HG03565 (cell line): Measurements from ENCODE around the gene CPNE9.

Source experiments
- ATAC-seq: cut with Tn5 transposase; IDR thresholded peaks from one replicate; pipeline ENCODE4 v1.9.1; 2021; ENCODE audit warnings: mild to moderate bottlenecking, moderate library complexity; ENCODE audit not compliant: unreplicated experiment

CPNE9 gene

DNA sequence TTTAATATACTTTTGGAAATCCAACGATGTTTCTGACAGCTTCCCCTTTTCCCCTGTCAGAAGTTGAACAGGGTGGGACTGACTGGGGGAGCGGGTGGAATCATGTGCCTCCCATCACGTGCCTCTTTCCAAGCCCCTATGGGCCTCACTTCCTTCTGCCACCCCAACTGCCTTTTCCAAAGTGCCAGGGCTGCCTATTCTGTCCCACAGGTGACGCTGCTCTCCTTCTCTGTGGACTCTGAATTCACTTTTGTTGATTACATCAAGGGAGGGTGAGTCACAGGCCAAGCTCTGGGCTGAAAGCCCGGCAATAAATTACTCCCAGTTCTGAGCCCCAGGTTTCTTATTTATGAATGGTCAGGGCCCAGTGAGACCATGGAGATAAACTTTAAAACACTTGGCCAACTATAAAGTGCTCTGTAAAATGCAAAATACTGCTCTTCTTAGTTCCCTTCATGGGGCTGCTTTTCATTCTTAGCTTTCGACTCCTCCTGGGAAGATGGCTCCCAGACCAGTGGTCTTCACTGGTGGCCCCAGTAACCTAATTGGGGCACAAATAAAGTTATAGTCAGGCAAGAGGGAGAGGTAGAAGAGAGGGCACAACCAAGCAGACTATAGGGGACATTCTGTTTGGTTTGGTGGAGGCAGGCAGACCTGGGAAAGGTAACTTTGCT lies 12.3 kb downstream of the CPNE9 start:
- ATAC-seq: no peak

DNA sequence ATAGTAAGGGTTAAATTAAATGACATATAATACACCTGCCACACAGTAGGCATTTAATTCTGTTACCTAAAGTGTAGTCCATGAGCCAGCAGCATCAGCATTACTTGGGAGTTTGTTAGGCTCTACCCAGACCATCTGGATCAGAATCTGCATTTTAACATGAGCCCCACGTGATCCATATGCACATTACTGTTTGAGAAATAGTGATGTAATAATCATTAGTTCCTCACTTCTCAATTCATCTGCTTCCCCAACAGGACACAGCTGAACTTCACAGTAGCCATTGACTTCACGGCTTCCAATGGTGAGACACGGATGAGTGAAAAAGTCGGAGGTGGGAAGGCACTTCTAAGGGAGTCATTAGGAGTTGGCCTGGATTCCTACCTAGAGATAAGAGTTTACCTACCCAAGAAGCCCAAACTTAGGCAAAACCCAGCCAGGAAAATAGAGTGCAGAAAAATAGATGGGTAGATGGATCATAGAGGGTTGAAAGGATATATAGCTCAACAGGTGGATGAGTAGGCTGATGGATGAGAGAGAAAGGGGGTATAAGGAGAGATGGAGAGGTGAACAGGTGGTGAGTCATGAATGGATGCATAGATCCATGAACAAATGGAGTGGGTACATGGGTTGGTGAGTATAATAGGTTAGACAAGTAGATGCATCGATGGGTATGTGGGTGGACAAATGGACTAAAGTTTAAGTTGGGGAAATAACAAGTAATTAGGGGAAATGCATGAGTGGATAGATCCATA lies 13.3 kb downstream of the CPNE9 start:
- ATAC-seq: no peak

DNA sequence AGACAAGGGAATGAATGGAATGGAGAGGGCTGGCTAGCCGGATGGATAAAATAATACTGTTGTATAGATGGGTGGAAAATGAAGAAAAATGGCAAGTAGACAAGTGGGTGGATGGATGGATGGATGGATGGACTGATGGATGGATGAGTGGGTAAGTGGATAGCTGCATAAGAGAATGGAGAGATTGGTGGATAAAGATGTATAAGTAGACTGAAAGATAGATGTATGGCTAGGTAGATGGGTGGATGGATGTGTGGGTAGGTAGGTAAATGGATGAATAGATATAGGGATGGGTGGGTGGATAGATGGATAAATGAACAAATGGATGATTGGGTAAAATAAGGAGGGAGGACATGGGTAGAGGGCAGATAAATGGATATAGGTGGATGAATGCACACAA lies 13.9 kb downstream of the CPNE9 start:
- no peak for ATAC-seq

DNA sequence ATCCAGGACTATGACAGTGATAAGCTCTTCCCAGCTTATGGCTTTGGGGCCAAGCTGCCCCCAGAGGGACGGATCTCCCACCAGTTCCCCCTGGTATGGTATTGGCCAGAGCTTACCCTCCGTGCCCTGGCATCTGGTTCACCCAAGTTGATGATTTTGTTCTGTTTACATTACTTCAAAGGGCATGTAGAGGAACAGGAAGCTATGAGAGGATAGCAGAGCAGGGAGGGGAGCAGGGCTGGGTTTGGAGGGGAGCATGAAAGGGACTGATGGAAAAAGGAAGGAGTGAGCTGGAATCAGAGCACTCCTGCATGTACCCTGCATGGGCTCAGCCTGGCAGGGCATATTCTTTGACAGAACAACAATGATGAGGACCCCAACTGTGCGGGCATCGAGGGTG lies 14.5 kb downstream of the CPNE9 start:
- no peak for ATAC-seq

DNA sequence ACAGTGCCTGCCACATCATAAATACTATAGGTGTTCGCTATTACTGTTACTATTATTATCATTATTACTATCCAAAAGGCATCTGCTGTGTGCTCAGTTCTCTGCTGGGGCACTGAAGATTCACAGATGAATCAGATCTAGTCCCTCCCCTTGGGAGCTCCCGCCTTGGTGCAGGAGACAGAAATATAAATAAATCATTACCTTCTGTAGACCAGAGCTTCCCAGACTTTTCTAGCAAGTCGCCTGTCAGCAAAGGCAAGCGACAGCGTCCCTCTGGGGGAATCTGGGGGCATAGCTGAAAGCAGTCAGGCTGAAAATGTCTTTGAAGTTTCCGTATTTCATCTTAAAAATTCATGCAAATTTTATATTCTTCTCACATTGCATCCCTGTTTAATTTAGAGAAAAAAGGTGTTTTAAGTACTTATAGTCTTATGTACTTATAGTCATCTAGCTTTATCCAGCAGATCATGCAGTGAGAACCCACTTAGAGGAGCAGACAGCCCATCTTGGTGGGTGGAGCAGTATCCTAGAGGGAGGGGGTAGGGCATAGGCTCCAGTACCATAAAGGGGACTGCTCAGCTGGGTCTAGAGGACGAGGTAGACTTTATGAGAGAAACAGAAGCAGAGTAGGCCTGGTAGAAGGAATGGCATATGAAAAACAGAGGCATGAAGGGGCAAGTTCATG lies 17.5 kb downstream of the CPNE9 start:
- ATAC-seq: no peak

DNA sequence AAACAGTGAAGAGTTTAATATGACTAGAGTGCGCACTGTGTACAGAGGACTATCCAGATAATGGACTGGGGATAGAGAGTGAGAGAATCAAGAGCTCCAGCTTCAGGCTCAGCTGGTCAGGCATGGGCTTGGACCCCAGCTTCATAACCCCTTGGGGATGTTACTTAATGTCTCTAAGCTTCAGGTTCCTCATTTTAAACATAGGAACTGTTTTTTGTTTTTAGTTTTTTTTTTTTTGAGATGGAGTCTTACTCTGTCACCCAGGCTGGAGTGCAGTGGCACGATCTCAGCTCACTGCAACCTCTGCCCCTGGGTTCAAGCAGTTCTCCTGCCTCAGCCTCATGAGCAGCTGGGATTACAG lies 18.0 kb downstream of the CPNE9 start:
- ATAC-seq: no peak

DNA sequence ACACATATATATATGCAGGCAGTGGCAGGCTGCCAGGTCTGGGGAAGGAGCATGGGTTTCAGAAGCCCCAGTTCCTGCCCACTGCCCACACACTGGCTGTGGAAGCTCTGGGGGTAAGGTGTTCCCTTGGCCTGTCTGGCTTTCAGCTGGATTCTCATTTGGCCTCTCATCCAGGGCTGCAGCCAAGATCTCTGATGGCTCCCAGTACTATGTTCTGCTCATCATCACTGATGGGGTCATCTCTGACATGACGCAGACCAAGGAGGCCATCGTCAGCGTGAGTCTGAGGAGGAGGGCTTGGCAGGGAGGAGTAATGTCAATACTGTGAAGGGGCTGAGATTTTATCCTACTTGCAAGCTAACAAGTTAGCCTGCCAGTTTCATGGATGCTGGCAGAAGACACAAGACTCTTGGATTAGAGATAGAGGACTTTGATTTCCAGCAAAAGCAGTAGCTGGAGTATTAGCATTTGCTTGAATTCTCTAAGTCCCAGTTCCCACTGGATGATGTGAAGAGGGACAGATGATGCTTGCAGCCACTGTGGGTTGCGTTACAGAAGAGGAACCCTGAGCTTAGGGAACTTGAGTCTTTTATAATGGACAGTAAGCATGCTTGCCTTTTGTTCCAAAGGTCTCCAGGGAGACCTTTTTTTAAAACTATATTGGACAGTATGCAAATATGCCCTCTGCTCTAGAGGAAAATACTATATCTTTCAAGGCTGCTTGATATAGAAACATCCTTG lies 22.3 kb downstream of the CPNE9 start:
- no peak for ATAC-seq

DNA sequence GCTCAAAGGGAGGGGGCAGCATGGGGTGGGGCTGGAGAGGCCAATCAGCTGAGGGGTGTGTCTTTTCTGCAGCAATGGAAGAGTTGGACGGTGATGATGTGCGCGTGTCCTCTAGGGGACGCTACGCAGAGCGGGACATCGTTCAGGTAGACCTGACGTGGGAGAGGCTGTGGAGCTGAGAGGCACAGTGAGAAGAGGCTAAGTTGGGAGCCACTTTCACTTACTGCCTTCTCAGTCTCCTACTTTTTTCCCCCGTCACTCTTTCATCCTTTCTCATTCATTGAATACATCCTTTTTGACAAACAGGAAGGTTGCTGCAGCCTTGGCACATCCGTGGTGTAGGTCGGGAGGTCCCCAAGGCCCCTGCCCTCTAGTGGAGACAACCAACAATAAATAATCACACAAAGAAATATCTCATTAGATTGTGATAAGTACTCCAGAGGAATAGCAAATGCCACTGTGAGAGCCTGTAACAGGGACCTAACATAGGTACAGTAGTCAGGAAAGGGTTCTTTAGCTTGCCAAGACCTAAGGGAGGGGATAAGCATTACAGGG lies 23.5 kb downstream of the CPNE9 start:
- no peak for ATAC-seq

DNA sequence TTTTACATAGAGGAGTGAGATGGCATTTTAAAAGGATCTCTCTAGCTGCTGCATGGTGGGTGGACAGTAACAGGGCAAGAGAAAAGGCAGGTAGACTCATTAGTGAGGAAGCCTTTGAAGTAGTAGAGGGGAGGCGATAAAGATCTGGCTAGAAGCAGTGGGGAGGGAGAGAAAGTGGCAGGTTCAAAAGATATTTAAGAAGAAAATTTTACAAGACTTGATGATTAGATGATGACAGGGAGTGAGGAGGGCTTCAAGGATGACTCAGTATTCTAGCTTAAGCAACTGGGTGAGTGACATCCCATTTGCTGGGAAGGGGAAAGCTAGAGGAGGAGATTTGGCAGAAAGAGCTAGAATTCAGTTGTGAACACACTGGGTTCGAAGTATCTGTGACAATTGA lies 24.1 kb downstream of the CPNE9 start:
- ATAC-seq: no peak

DNA sequence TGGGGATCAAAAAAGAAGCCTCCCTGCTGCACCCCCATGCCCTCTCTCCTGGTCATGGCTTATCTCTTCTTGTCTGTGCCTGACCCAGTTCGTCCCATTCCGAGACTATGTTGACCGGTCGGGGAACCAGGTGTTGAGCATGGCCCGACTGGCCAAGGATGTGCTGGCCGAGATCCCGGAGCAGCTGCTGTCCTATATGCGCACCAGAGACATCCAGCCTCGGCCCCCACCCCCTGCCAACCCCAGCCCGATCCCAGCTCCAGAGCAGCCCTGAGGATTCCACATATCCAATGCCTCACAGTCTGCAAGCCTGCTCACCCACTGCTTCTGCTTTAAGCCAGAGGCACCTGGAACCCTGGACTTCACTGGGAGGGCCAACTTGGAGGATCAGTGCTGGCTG lies 25.8 kb downstream of the CPNE9 start:
- ATAC-seq: no peak

DNA sequence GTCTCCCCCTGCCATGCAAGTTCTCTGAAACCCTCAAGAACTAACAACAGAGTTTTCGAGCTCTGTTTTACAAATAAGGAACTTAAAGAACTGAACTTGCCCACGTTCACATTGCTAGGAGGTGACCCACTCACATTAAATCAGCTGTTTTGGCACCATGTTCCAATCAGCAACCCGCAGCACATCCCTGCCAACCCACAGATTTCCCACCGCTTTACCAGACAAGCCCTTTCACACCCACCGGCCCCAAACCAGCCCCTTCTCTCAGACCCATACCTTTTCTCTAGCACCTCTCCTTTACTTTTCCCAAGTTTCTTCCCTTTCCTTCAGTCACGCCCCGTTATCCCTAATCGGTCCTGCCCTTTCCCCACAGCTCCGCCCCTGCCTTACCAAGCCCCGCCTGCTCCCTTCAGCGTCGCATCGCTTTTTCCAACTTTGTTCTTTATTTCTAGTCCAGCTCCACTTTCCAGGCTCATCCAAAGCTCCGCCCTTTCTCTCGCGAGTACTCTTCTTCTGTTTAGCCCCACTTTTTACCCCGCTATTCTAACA lies 27.1 kb downstream of the CPNE9 start:
- ATAC-seq: peak; percentile 14

DNA sequence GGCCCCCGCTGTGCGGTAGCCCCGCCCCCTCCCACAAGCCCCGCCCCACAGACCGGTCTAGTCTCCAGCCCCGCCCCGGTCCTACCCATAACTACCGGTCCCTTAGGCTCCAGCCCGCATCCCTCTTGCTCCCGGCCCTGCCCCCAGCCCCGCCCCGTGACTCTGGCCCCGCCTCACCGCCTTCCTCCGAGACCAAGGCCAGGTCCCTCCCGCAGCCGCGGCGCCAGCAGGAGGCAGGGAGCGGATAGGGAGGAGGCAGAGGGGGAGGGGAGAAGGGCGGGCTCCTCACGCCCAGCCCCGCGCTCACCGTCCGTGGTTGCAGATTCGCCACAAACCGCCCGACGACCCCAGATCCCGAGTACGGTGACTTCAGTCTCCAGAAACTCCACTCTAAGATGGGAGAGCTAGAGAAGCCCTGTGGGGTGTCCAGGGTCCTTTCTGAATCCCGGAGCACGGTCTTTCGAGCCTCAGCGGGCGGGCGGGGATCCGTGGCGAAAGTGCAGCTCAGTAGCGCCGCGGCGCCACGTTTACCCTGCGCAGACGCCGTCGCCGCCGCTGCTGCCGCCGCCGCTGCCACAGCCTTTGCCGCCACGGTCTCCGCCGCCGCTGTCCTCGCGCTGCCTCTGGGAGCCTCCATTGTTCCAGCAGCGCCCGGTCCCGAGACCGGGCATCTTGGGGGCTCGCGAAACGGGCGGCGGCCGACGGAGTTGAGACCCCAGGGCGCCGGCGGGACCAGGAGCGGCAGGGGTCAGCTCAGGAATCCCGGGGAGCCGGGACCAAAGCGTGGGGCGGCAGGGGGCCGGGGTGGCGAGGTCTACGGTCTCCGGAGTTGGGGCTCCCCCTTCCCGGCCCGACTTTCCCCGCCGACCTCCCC lies 27.8 kb downstream of the CPNE9 start, which contains the start of gene BRPF1:
Gene BRPF1 (plus strand): TSS at position 530 of the 874 bp plus-strand sequence. CDS start 2,406 bp downstream, outside the sequence.
- peak; percentile 79 for ATAC-seq

DNA sequence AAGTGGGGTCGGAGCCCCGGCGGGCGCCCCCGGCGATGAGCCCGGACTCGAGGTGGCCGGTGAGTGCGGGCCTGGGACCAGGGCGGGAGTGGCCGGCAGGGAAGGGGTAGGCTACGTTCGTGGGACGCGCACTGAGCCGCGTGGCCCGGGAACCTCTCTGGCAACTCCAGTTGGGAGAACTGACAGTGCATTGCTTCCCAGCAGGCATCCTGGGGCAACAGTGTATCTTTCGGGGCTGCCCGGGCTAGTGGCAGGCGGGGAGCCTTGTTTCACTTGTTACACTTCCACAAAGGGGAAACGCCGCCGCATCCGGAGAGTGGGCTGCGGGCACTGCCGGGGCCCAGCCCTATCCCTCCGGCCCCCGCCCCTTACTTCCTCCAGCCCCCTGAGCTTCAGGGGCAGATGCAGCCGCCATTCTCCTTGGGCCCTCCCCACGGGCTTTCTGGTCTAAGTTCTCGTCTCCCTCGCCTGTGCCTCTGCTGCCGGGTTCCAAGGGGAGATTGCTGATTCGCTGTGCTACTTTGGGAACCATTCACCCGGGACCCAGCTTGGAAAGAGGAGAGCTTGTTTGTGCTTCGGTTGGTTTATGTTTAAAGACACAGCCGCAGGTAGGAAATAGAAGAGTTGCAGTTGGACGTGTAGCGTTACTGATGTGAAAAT lies 28.6 kb downstream of the CPNE9 start:
- ATAC-seq: no peak

DNA sequence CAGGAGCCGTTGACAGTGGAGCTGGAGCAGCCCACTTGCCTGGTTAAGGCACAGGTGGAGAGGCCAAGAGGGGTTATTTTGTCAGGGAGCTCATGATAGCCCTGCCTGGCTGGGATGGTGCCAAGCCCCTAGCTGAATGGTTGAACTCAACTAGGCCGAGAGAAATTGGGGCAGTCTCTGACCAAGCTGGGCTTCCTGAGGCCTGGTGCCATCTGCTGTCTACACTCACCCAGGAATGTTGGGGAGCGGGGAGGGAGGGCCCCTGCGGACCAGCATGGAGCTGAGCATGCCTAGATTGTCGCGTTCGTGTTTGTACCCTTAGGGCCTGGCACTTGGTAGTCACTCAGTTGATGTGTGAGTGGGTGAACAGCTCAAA lies 29.1 kb downstream of the CPNE9 start:
- ATAC-seq: no peak

DNA sequence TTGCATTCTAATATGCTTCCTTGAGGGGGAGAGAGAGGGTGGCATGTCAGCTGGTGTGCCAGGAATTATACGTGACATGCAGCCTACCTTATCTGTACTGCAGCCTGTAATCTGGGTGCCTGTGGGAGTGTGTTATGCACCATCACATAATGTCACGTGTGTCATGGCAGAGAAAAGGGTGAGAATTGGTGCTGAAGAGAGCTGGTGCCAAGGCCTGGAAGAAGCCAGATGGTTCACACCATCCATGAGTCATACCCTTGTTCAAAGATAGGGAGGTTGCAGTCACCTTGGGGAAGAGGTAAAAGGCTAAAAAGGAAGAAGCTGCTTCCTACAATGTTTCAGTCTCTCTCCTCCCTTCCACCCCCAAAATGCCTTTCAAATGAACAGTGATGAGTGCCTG lies 33.2 kb downstream of the CPNE9 start:
- no peak for ATAC-seq

DNA sequence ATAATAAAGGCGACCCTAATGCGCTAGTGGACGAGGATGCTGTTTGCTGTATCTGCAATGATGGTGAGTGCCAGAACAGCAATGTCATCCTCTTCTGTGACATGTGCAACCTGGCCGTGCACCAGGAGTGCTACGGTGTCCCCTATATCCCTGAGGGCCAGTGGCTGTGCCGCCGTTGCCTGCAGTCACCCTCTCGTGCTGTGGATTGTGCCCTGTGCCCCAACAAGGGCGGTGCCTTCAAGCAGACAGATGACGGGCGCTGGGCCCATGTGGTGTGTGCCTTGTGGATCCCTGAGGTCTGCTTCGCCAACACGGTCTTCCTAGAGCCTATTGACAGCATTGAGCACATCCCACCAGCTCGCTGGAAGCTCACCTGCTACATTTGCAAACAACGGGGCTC lies 35.5 kb downstream of the CPNE9 start:
- ATAC-seq: no peak

DNA sequence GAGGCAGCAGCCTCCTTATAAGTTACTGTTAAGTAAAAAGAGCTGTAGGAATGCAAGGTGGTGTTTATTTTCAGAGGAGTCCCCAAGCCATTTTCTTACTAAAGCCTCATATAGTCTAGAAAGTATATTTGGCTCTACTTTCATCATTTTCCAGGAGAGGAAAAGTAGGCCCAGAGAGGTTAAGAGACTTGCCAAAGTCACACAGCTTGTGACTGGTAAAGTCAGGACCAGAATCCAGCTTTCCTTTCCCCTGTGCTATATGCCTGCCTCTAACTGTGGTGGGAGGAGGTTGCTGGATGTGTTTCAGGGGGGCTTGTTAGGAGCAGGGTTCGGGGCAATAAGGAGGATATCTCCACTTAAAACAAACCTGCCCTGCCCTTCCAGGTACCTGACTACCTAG lies 38.9 kb downstream of the CPNE9 start:
- no peak for ATAC-seq

DNA sequence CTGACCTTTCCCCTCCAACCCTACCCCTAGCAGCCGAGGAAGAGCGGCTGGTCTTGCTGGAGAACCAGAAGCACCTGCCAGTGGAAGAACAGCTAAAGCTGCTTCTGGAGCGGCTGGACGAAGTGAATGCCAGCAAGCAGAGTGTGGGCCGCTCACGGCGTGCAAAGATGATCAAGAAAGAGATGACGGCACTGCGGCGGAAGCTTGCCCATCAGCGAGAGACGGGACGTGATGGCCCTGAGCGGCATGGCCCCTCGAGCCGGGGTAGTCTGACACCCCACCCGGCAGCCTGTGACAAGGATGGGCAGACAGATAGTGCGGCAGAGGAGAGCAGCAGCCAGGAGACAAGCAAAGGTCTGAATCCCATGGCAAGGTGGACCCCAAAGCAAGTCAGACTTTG lies 39.9 kb downstream of the CPNE9 start:
- ATAC-seq: no peak

DNA sequence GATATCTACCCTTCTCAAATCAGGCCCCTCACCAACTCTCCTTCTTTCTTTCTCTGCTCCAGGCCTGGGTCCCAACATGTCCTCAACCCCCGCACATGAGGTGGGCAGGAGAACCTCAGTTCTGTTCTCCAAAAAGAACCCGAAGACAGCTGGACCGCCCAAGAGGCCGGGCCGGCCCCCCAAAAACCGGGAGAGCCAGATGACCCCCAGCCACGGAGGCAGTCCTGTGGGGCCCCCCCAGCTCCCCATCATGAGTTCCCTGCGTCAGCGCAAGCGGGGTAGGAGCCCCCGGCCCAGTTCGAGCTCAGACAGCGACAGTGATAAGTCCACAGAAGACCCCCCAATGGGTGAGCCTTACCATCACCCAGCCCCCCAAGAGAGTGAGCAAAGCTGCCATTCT lies 40.5 kb downstream of the CPNE9 start:
- ATAC-seq: no peak
